K562 (cell line): ENCODE measurements around the gene MCL1. TPM values are rescaled to one million over a fixed set of nuclear protein-coding genes. Genes with fewer than 3 reads are reported as not detected.
A peak's percentile ranks its signal among the peaks of the same experiment; 100 is the strongest.
"Not testable (repeated sequence)": the region's sequence is repeated elsewhere in the genome, so short reads cannot be mapped to it uniquely, and the experiment has no call there.

Experiments used
- ATAC-seq: fragments of 200-7000 bp; cut with Tn5 transposase; 3 replicates; pipeline ENCODE4 v1.9.1; 2020; ENCODE audit warnings: moderate library complexity
- BruUV-seq: library from RNA; stranded (reverse); fragments of 400-500 nt; replicated peaks from 2 replicates; lab custom pipeline; 2021; lab: Mats Ljungman, UMichigan
- CTCF ChIA-PET: fragments of 300-600 bp; formaldehyde crosslinking; extraction: SDS; loops from one replicate; lab custom pipeline; 2021; ENCODE audit warnings: low intra/inter-chr PET ratio; lab: Yijun Ruan, JAX
- POLR2A ChIA-PET: fragments of 300-600, 350-650 bp; sonication (Branson Sonifier 250); formaldehyde crosslinking; extraction: SDS; loops from one replicate; lab custom pipeline; 2021; ENCODE audit warnings: antibody characterized with exemption, inconsistent platforms; lab: Yijun Ruan, JAX
- DNase-seq, 4 experiments: peaks; one replicate each; pipeline versions ENCODE4 v3.0.0 to v3.0.0-alpha.2; 2011 to 2018; ENCODE audit warnings: low spot score in 3 of 4, mixed read lengths in 3 of 4; ENCODE audit errors: extremely low read depth in 1 of 4
- FAIRE-seq: peaks from 2 replicates; lab custom pipeline; 2011; peaks lifted over from hg19 to GRCh38; lab: Jason Lieb, UNC
- H2AFZ ChIP-seq: 2 replicates; pipeline ENCODE4 v1.6.0; 2011; ENCODE audit warnings: low read depth, low read length, control low read depth, inconsistent platforms
- H3K27ac ChIP-seq: fragments of 200-600 bp; 3 replicates; pipeline ENCODE4 v1.8.0; 2011; ENCODE audit warnings: low read depth, mild to moderate bottlenecking, control low read depth, inconsistent platforms, low read length, moderate library complexity, mixed read lengths; ENCODE audit errors: extremely low read depth
- H3K27me3 ChIP-seq, 2 experiments: fragments of 300-600 bp in 1 of 2; 2 replicates in 1 of 2; 3 replicates in 1 of 2; pipeline versions ENCODE4 v1.6.0 to v1.8.0; 2011; ENCODE audit warnings: inconsistent platforms in 2 of 2, low read length in 2 of 2, mild to moderate bottlenecking in 1 of 2, mixed read lengths in 1 of 2, moderate library complexity in 1 of 2; ENCODE audit not compliant: control insufficient read depth in 2 of 2, insufficient read depth in 2 of 2
- H3K36me3 ChIP-seq: fragments of 300-600 bp; 3 replicates; pipeline ENCODE4 v1.8.0; 2011; ENCODE audit warnings: mild to moderate bottlenecking, low read length, inconsistent platforms; ENCODE audit not compliant: control insufficient read depth, insufficient read depth
- H3K4me1 ChIP-seq, 2 experiments: fragments of 200-600 bp in 1 of 2; replicated peaks in 1 of 2; 2 replicates in 1 of 2; 3 replicates in 1 of 2; pipeline versions ENCODE4 v1.5.1 to v1.8.0; 2011; ENCODE audit warnings: inconsistent platforms in 2 of 2, low read length in 2 of 2, mild to moderate bottlenecking in 1 of 2, mixed read lengths in 1 of 2, moderate library complexity in 1 of 2; ENCODE audit not compliant: control insufficient read depth in 2 of 2, insufficient read depth in 2 of 2
- H3K4me2 ChIP-seq: 2 replicates; pipeline ENCODE4 v1.6.1; 2011; ENCODE audit warnings: low read length, control low read depth, inconsistent platforms, mixed read lengths; ENCODE audit not compliant: insufficient read depth
- H3K4me3 ChIP-seq: fragments of 200-600 bp; sonication (generic), shearing (Covaris generic); 2 replicates; pipeline ENCODE4 v1.5.1; 2016; ENCODE audit warnings: control low read depth, inconsistent platforms
- H3K79me2 ChIP-seq: fragments of 200-600 bp; 3 replicates; pipeline ENCODE4 v1.8.0; 2011; ENCODE audit warnings: low read length, inconsistent platforms; ENCODE audit not compliant: control insufficient read depth, insufficient read depth
- H3K9ac ChIP-seq, 2 experiments: 2 replicates each; pipeline versions ENCODE4 v1.6.0 to v1.6.1; 2011; ENCODE audit warnings: low read depth in 2 of 2, low read length in 2 of 2, control low read depth in 1 of 2, inconsistent platforms in 1 of 2, mild to moderate bottlenecking in 1 of 2, mixed read lengths in 1 of 2; ENCODE audit not compliant: insufficient read depth in 1 of 2
- H3K9me1 ChIP-seq: one replicate; pipeline ENCODE4 v1.6.0; 2011; ENCODE audit warnings: inconsistent platforms, mild to moderate bottlenecking, low read length, moderate library complexity; ENCODE audit not compliant: control insufficient read depth, insufficient read depth
- H3K9me3 ChIP-seq: replicated peaks from 2 replicates; pipeline ENCODE4 v1.5.1; 2011; ENCODE audit warnings: low read depth, low read length, inconsistent platforms; ENCODE audit not compliant: control insufficient read depth, insufficient read depth
- H4K20me1 ChIP-seq: replicated peaks from 2 replicates; pipeline ENCODE4 v1.6.1; 2011; ENCODE audit warnings: low read length, inconsistent platforms, mixed read lengths; ENCODE audit not compliant: control insufficient read depth, insufficient read depth
- CREM ChIP-seq: IDR thresholded peaks from 2 replicates; pipeline ENCODE4 v1.6.1; 2014; ENCODE audit warnings: antibody characterized with exemption, low read depth
- KAT7 ChIP-seq: sonication (generic); formaldehyde crosslinking; IDR thresholded peaks from 2 replicates; pipeline ENCODE4 v1.8.0; 2022; ENCODE audit warnings: missing genetic modification reagents, mild to moderate bottlenecking, borderline replicate concordance
- SRSF9 ChIP-seq: fragments of 200-400 bp; formaldehyde crosslinking; IDR thresholded peaks from 2 replicates; pipeline ENCODE4 v1.6.1; 2017; ENCODE audit warnings: low read depth, low read length, borderline replicate concordance
- ZNF175 ChIP-seq: fragments of 200-800 bp; sonication (Bioruptor generic); IDR thresholded peaks from 2 replicates; pipeline ENCODE4 v1.6.1; 2016; ENCODE audit warnings: low read depth, mild to moderate bottlenecking, missing genetic modification characterization, missing compliant biosample characterization
- WGBS: fragments of 100-300 bp; shearing (Covaris generic); methylation state at CpG from one replicate; pipeline ENCODE4 v1.1.6; 2016; ENCODE audit warnings: low coverage, mixed read lengths; ENCODE audit not compliant: insufficient coverage; ENCODE audit errors: missing lambda C conversion rate; 5-methylcytosine and 5-hydroxymethylcytosine counted together
- in situ Hi-C: fragments of 300-500 bp; cut with MboI; formaldehyde crosslinking; loops from 4 replicates; pipeline ENCODE4 v1.15.0; 2018; ENCODE audit warnings: inconsistent platforms, mixed read lengths
- intact Hi-C: fragments of 100-400 bp; cut with micrococcal nuclease; formaldehyde crosslinking; loops from 2 replicates; pipeline ENCODE4 v1.14.2; 2022
- polyA plus RNA-seq, 8 experiments: library from polyadenylated mRNA; depleted of rRNA in 4 of 8; stranded (reverse) in 5 of 8; unstranded in 3 of 8; fragments of >200 nt; fragmentation: Nextera tagmentation in 2 of 8; fragmentation: Illumina TruSeq in 1 of 8; extraction: Ambion mirVana in 2 of 8; extraction: Trizol in 1 of 8; gene quantifications; 2 replicates each; pipeline versions ENCODE4 v1.2.1 to v1.2.3, GENCODE V29; 2011 to 2014; ENCODE audit warnings: inconsistent platforms in 1 of 8, missing spikeins in 1 of 8
- total RNA-seq, 7 experiments: library from RNA; depleted of rRNA in 6 of 7; stranded (reverse); fragments of >200 nt in 6 of 7; fragmentation: Illumina TruSeq in 2 of 7; extraction: Trizol in 2 of 7; gene quantifications; 2 replicates each; pipeline versions ENCODE4 v1.2.1 to v1.2.3, GENCODE V29; 2011 to 2021; ENCODE audit warnings: low replicate concordance in 1 of 7

Gene MCL1
- total and polyA plus RNA-seq, 9 of the 15 experiments (the other 6 are each of a cell fraction or from before 2014, with no cell fraction given) = 27.1 to 224 (median 138) TPM

DNA sequence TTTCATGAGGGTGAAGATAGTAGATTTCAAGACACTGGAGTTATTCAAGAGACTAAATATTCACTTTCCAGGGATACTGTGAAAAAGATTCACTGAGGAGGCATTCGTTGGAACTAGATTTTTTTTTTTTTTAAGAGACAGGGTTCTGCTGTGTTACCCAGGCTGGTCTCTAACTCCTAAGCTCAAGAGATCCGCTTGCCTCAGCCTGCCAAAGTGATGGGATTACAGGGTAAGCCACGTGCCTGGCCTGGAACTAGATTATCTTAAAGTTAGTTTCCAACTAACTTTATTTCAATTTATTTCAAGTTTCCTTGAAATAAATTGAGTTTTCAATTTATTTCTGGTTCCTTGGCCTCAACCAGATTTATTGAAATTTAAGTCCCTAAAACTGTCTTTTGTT lies 24.3 kb upstream of the MCL1 start:
- intact Hi-C loops = no loop called here
- in situ Hi-C loops = no loop called here
- BruUV-seq = no TSS peak

DNA sequence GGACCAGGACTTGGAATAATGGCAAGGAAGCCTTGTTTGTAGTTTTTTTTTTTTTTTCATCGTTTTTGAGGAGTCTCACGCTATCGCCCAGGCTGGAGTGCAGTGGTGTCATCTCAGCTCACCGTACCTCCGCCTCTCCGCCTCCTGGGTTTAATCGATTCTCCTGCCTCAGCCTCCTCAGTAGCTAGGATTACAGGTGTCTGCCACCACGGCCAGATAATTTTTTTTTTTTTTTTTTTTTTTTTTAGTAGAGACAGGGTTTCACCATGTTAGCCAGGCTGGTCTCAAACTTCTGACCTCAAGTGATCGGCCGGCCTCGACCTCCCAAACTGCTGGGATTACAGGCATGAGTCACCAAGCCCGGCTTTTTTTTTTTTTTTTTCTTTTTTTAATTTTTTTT lies 23.0 kb upstream of the MCL1 start:
- POLR2A ChIA-PET = interaction anchor here (0.6 to 2.3 kb wide), 3 partner anchors 8 to 95 kb away, joined by 3 to 9 read pairs (median 4); no protein-coding TSS in a partner anchor
- CTCF ChIA-PET, in situ Hi-C loops: not testable (repeated sequence)

More for the DNA sequence above, 24.3 kb upstream of the MCL1 start:
- Histone ChIP-seq H3K27me3 (no peaks in the 10 kb centered on the region), H3K9me3 (no peaks in the 10 kb centered on the region), H4K20me1 (no peaks in the 10 kb centered on the region), H3K4me1 (peaks cover 11 to 17% of the 10 kb centered on the region in 2 experiments; a peak in 4 of 5 replicates), H3K27ac (peak overlapping the region; percentile 86; the same call in 1 of the 3 replicates), H3K36me3 (no peaks in the 10 kb centered on the region; the same call in 1 of the 3 replicates), H3K9me1 (no peaks in the 10 kb centered on the region), H3K9ac (no peak overlapping the region), H2AFZ (no peak overlapping the region), H3K79me2 (no peaks in the 10 kb centered on the region), H3K4me3 (no peak overlapping the region), H3K4me2 (no peak overlapping the region)
- ChIA-PET CTCF (no interaction called here), POLR2A (interaction anchor here (0.7 to 4.9 kb wide), 9 partner anchors 10 to 562 kb away, joined by 3 to 22 read pairs (median 4); partner anchors contain the start of genes LYSMD1, MCL1 and SCNM1)
- DNase-seq (no peak), ATAC-seq (no peak), FAIRE-seq (no peak)
- TF ChIP-seq SRSF9 (no peak), CREM (no peak), KAT7 (CRISPR knock-in tag) (no peak), ZNF175 (CRISPR knock-in tag) (peak; percentile 14; the same call in 1 of the 2 replicates)
- WGBS = 57% methylated on average over 3 of the region's 3 CpGs

More for the DNA sequence above, 23.0 kb upstream of the MCL1 start:
- H3K4me2 ChIP-seq, H3K4me3 ChIP-seq, H3K79me2 ChIP-seq, intact Hi-C loops, FAIRE-seq, H3K9ac ChIP-seq, H4K20me1 ChIP-seq, H3K9me3 ChIP-seq, BruUV-seq, H3K27ac ChIP-seq, H3K27me3 ChIP-seq, DNase-seq, ATAC-seq, H2AFZ ChIP-seq, H3K9me1 ChIP-seq, H3K36me3 ChIP-seq: not testable (repeated sequence)
- H3K4me1 ChIP-seq = peaks cover 11 to 17% of the 10 kb centered on the region in 2 experiments; a peak in 4 of 5 replicates
- WGBS = 83% methylated on average over 9 of the region's 12 CpGs
